ENCODE results near the gene LEFTY2.
A peak's percentile ranks its signal among the peaks of the same experiment; 100 is the strongest.

Gene LEFTY2

DNA sequence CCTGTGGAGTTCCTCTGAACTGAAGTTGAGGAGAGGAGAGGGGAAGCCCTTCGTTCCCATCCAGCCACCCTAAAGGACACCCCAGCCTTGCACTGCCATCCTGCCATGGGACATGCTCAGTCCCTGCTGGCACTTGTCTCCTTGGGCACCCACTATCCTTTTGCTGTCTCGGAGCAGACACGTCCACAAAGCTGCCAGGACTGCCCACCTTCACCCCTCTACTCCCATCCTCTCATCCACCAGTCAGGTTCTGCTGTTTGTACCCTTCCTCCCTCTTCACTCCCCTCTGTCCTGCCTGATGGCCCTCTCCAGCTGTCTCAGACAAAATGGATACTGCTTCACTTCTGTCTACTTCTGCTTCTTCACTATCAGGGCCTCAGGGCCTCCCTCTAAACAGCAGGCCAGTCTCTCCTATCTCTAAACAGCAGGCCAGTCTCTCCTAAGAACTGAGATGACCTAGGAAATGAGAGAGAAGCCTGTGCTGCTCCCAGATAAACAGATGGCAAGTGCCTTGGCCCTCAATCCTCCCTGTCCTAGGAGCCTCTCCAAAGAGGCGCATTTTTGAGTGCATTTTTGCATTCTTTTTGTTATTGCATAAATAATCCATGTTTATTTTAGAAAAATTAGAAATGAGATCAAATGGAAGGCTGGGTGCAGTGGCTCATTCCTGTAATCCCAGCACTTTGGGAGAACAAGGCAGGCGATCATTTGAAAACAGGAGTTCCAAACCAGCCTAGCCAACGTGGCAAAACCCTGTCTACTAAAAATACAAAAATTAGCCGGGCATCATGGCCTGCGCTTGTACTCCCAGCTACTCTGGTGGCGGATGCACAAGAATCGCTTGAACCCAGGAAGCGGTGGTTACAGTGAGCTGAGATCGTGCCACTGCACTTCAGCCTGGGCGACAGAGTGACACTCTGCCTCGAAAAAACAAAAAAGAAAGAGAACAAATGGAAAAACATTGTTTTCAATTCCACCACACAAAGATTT is 12.5 kb downstream of the LEFTY2 start:
- peak; percentile 57 for DNase-seq

DNA sequence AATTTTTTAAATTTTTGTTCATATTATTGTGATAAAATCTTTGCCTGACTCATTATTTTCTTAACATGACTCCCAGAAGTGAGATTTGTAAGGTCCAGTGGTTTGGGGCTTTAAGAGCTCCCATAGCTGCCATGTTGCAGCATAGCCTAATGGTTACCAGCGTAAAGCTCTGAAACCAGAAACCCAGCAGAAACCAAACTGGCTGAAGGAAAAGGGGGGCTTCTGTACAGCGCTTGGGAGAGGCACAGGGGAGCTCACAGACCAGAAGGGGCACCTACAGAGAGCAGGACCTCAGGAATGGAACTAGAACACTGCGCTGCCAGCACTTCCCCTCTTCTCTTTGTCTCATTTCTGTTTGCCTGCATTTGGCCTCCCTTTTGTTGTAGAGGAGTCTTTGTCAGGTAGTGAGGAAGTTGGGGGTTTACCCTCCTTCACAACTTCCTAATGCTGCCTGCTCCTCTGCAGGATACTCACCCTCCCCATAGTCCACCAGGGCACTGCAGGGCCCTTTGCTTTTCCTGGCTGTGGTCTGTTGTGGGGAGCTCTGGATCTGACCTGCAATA is 14.4 kb downstream of the LEFTY2 start:
- no peak for DNase-seq

DNA sequence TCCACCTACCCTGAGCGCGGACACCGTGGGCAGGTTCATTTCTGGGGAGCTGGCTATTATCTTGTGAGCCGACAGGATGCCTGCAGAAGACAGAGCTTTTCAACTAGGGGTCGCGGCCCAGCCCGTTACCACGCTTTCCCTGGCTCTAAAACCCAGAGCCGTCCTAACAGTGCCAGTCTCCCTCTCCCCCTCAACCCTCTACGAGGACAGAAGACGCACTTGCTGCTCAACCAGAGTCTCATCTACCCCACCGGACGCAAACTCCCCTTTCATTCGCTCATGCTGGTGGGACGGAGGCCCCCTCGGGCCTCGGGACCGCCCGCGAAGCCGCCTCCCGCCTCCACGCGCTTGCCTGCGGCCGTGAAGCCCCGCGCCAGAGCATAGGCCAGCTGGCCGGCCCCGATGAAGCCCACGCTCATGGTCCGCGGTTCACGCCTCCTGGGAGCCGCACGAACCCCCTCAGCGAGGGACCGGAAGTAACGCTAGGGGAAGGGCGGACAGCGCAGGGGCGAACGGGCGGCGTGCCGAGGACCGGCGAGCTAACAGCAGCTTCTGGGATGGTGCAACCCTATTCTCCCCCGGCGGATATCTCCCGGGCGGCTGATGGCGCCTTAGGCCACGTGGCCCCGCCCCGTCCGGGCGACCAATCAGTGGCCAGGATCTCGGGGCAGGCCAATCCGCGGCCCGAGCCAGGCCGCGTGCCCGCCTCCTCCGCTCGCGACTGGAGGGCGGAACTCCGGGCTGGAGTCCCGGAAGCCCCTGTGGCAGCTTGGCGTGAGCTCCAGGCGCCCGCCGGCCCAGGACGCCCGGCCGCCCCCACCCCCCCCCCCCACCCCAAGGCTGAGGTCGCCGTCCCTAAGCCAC is 17.1 kb downstream of the LEFTY2 start, which contains the start of gene PYCR2:
Gene PYCR2, minus strand, starts transcription at position 559 of the 864 bp plus-strand sequence. Its CDS starts 140 bp downstream, at position 419.
- DNase-seq: peak; percentile 96

DNA sequence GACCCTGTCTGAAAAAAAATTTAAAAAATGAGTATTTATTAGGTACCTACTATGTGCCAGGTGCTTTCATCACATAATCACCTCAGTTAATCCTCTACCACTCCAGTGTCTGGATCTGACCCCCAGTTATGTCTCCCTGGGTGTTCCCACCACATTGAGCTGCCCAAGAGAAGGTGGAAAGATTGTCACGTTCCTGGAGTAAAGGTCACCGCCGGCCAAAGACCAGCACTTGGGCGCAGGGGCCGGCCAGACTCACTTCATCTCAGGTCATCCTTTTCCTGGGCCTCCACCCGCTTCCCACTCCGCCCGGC is 17.7 kb downstream of the LEFTY2 start:
- no peak for DNase-seq

DNA sequence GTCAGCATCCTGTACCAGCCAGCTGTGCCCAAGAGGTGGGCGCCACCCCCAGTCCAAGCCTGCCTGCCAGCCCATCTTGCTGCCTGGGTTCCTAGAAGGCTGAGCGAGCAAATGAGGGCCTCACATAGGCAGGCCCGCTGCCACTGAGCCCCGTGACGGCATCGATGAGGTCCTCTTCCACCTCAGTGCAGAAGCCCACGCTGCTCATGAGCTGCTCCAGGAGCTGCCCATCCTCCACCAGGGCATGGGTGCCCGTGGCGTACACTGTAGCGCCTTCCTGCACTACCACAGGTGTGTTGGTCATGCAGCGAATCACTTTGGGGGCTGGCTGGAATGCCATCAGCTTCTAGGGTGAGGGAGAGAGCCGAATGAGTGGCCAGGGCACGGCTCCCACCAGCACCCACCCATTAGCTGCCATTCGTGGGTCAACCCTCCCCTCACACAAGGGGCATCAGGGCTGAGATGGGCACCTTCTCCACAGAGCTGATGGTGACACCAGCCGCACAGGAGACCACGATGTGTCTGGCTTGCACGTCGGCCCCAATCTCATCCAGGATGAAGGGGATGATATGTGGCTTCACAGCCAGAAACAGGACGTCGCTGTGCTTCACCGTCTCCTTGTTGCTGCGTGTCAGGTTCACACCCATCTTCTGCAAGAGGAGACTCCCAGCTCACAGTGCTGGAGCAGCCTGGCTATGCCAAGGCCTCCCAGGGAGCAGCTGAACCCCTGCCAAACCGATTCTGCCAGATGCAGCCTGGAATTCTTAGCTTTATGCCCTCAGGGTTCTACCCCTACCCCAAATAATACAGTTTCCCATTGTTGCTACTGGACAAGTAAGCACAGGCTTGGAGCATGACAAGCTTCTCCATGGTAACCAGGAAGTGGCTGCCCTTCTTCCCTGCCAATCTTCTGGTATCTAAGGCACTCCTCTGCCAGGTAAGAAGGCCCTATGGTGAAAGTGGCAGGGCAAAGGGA is 19.0 kb downstream of the LEFTY2 start:
- no peak for DNase-seq

DNA sequence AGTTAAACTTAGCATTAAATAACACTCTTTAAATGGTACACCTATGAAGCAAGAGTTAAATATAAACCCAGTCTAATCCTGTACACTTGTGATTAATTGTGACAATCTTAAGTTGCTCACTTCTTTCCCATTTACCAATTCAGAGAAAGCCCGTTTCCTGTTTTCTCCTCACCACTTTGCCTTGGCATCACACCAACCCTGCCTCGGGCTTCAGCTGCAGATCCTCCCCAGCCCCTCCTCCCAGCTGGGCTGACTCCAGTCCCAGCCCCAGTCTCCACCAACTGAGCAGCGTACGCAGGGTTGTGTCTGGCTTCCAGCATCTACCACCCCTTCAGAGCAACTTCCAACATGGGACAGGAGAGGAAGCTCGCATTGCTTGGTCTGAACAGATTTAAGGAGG is 21.1 kb downstream of the LEFTY2 start:
- DNase-seq: peak; percentile 60

DNA sequence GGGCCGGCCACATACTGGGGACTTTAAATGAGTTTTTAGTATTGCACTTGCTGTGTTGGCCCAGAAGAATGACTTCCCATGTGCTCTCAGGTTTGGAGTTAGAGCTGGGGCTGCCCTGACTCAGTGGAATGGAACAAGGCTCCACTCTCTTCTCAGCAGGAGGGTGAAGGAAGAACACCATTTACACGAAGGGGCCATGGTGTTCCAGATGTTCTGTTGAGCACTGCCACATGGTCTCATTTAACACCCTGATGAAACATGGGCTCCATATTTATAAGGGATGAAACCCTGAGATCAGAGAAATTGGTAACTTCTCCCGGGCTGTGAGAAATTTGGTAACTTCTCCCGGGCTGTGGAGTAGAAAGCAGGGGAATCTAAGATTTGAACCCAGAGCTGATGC is 22.7 kb downstream of the LEFTY2 start:
- no peak for DNase-seq

DNA sequence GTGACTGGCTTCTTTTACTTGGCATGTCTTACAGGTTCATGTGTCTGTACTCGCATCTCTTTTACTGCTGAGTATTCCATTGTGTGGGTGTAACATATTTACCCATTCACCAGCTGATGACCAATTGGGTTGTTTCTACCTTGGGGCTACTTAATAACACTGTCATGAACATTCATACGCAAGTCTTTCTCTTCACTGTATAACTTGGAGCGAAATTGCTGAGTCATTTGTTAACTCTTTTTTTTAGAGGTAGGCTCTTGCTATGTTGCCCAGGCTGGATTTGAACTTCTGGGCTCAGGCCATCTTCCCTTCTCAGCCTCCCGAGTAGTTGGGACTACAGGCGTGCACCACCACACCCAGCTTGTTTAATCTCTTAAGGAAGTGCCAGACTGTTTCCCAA is 23.5 kb downstream of the LEFTY2 start:
- no peak for DNase-seq

DNA sequence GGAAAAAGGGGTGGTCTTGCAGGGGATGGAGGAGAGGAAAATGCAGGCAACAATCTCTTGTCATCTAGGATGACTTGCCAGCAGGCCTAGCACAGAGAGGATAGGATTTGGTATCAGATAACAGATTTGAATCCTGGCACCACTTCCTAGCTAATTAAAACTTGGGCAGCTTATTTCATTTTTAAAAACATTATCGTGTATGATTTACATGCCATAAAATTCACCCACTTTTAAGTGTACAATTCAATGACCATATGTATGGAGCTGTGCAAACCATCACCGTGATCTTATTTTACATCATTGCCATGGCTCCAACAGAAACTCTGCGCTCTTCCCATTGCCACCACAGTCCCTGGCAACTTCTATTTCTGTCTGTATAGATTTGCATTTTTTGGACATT is 23.9 kb downstream of the LEFTY2 start:
- DNase-seq: no peak

DNA sequence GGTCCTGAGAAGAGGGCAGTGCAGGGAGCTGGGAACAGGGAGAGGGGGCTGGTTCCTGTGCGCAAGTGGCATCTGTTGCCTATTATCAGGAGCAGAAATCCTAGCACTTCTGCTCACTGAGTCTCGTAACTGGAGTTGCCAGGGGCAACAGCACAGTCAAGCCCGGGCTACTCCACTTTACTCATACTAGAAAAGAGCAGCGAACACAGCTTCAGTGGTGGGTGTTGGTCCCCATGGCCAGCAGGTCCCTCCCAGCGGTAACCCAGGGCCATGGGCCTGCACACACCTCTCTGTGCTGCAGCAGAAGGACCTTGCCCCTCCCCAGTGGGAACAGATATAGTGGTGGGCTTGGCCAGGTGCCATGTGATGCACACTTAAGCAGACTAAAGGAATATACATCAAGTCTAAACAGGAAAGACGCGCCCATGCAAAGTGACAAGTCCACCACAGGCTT is 25.5 kb downstream of the LEFTY2 start:
- no peak for DNase-seq

DNA sequence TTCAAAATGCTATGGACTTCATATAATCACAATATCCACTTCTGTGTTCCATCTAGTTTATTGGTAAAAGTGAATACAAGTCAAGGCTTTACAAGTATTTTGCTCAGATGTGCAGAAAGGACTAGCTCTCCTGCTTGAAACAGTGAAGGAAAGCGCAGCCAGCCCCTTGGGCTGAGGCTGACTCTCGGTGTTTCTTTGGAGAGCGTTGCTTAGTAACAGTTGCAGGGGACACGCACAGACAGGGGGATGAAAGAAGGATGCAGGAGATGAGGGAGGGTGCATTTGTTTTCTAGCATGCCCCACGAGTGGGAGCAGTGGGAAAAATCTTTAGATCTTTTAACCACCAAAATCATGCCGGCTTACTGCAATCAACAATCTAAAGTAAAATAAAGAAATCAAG is 26.1 kb downstream of the LEFTY2 start:
- no peak for DNase-seq

DNA sequence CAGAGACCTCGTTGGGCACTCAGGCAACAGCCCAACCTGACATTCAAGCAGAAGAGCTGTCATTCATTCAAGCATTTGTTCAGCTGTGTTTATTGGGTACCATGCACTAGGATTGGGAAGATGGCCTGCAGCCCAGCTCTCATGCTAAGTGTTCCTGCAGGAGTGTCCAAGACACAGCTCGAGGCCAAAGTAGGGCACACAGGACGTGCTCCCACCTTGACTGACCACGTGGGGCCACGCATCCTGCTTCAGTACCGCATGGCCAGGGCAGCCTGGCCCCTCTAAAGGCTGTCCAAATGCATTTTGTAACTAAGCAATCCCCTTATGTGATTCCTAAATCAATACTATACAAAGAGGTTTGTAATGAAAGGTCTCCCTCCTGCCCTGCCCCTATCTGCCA is 26.6 kb downstream of the LEFTY2 start:
- no peak for DNase-seq

DNA sequence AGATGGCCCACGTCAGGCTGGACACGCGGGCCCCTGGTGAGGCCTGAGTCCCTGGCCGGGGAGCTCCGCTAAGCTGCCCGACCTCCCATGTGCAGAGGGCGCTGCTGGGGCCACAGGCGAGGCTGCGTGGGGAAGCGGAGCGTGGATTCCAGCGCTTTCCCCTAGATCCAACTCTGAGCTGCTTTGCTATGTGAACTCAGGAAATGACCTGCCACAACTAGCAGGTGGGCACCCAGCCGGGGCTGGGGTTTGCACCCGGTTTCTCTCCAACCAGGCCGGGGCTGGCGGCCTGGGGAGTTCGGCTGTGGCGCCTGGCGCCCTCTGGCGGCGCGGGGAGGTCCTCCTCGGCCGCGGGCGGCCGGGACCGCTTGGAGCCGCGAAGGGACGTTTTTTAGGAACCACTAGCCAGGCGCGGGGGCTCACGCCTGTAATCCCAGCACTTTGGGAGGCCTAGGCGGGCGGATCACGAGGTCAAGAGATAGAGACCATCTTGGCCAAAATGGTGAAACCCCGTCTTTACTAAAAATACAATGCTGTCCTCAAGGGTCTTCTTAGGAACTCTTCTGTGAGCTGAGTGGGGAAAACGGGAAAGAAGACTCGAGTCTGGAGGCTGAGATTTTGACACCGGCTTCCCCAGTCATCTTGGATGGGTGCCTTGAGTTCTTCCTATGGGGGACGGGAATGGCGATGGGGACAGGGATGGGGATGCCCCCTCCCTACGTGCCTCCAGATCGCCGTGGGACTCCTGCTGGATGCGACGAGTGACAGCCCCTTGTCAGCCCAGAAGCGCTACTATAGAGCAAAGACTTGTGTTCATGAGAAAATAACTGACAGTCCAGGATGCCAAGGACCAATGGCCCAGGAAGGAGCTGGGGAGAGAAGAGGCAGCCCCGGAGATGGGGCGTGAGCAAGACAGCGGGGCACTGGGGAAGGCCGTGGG is 29.6 kb downstream of the LEFTY2 start:
- DNase-seq: peak; percentile 83

DNA sequence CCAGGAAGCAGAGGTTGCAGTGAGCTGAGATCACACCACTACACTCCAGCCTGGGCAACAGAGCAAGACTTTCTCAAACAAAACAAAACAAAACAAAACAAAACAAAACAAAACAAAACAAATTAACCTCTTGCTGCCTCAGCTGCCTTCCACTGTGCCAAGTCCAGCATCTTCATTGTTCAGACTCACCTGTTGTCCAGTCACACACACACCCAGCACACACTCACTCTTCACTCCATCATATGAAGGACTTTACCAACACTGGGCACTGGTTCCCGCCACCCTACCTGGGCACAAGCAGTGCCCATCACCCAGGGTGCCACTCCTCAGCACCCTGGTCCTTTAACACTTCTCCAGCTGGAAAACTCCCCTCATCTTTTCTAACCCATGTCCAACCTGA is 31.5 kb downstream of the LEFTY2 start:
- no peak for DNase-seq

DNA sequence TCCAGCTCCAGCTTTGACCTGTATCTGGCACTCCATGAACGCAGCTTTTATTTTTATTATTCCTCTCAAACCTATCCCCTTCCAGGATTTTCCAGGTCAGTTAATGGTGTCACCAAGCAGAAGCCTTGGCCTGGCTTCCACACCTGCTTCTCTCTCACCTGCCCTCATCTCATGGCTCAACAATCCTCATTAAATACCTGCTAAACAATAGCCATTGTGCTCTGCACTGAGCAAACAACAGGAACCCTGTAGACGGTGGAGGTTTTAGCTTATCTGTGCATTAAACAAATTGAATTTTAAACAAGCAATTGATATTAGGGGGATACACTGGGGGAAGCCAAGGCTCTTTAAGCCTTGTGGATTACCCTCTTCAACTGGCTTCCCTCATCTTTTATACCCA is 32.2 kb downstream of the LEFTY2 start:
- no peak for DNase-seq

DNA sequence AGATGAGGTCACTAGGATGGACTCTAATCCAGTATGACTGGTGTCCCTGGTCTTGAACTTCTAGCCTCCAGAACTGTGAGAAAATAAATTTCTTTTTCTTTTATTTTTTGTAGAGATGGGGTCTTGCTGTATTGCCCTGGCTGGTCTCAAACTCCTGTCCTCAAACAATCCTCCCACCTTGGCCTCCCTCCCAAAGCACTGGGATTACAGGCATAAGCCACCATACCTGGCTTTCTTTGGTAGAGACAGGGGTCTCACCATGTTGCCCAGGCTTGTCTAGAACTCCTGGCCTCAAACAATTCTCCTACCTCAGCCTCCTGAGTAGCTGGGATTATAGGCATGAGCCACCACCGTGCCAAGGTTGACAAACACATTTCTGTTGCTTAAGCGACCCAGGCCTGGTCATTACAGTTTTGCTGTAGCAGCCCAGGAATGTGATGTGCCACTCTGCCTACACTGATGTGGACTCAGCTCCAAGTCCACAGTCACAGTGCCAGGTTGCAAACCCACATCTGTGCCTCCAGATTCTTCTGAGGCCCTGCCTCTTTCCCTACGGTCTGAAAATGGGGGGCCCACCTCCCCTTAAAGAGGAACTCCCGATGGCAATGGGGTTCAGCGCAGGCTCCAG is 32.9 kb downstream of the LEFTY2 start:
- DNase-seq: no peak

DNA sequence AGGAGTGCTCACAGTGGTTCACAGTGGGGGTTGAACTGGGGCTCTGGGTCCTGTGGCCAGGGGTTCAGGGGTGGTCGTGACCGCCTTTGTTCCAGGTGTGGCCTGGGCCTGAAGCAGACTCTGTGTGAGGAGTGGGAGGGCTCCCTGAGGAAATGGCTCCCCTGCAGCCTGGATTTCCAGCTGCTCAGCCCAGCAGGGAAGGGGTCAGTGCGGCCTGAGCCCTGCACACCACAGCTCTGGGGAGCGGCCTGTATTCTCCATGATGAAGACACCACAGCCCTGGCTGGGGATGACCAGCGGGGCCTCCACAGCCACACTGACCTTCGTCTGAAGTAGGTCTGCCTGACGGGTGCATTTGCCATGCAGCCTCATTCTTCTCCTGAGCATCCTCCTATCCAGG is 33.7 kb downstream of the LEFTY2 start:
- no peak for DNase-seq

DNA sequence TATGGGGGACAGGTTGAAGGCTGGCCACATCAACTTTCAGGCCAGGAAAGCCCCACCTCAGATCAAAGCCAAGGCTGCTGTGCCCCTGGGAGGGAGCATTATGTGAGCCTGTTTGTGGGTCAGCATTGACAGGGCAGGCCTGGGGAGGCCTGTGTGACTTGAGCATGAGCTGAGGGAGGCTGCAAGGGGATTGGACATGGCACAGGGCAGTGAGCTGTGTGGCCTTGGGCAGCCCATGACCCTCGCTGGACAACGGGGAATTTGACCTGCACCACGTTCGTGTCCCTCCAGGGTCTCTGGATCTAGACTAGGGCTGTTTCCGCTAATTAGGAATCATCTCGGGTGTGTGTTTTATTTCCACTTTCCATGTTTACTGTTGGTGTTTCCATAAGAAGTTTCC is 34.6 kb downstream of the LEFTY2 start:
- no peak for DNase-seq

DNA sequence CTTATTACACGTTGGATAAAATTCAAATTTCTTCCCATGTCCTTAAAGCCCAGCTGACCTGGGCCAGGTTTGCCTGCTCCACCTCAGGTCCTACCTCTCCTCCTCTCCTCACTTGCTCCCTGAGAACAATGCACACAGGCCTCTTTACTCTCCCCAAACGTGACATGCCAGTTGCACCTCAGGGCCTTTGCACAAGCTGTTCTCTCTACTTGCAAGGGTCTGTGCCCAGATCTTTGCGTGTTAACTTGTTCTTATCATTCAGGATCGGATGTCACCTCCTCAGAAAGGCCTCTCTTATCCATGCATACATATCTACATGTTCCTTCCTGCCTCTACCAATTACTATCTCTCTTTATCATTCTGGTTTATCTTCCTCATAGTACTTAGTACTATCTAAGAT is 37.4 kb downstream of the LEFTY2 start:
- no peak for DNase-seq
